GM18520 (cell line): ENCODE data around the gene TIMM23B.
"Not testable (repeated sequence)": the region's sequence is repeated elsewhere in the genome, so short reads cannot be mapped to it uniquely, and the experiment has no call there.

Source experiments
- ATAC-seq: cut with Tn5 transposase; IDR thresholded peaks from one replicate; pipeline ENCODE4 v1.9.1; 2021; ENCODE audit not compliant: unreplicated experiment

Gene TIMM23B

GRCh38 chr10:49972094-49972493 lies 30.2 kb downstream of the TIMM23B start:
- not testable (repeated sequence) for ATAC-seq

- ATAC-seq, result not testable (repeated sequence)
These were observed 35.9 kb downstream of the TIMM23B start for GRCh38 chr10:49977756-49978155.

GRCh38 chr10:49987207-49987606 lies 45.4 kb downstream of the TIMM23B start:
- ATAC-seq, result not testable (repeated sequence)

GRCh38 chr10:49988376-49988775 lies 46.5 kb downstream of the TIMM23B start, which contains the start of gene AGAP6:
Gene AGAP6 (plus strand): TSS chr10:49988406. CDS start chr10:49988716, 310 bp downstream.
- ATAC-seq, result not testable (repeated sequence)

GRCh38 chr10:49995321-49995720 lies 53.5 kb downstream of the TIMM23B start:
- not testable (repeated sequence) for ATAC-seq

- not testable (repeated sequence) for ATAC-seq
These were observed 72.2 kb downstream of the TIMM23B start for GRCh38 chr10:50014024-50014423.

GRCh38 chr10:50015596-50016220 lies 73.9 kb downstream of the TIMM23B start:
- not testable (repeated sequence) for ATAC-seq

- not testable (repeated sequence) for ATAC-seq
These were observed 75.1 kb downstream of the TIMM23B start for GRCh38 chr10:50016926-50017325.

GRCh38 chr10:50017646-50018045 lies 75.8 kb downstream of the TIMM23B start:
- not testable (repeated sequence) for ATAC-seq

GRCh38 chr10:50019279-50019678 lies 77.4 kb downstream of the TIMM23B start:
- not testable (repeated sequence) for ATAC-seq

GRCh38 chr10:50020451-50021024 lies 78.7 kb downstream of the TIMM23B start:
- ATAC-seq, result not testable (repeated sequence)

- no peak for ATAC-seq
These were observed 79.8 kb downstream of the TIMM23B start for GRCh38 chr10:50021646-50022045.
